HEK293 (cell line): ENCODE measurements around the gene RHBDF1.

Source experiments
- HIC1 ChIP-seq: fragments of 450-650 bp; formaldehyde crosslinking; IDR thresholded peaks from 2 replicates; pipeline ENCODE4 v1.5.1; 2016; ENCODE audit warnings: missing biosample characterization, missing genetic modification characterization
- HOXA7 ChIP-seq: sonication (generic); formaldehyde crosslinking; IDR thresholded peaks from 2 replicates; pipeline ENCODE4 v1.8.1; 2022; ENCODE audit warnings: missing genetic modification reagents, borderline replicate concordance
- HOXC10 ChIP-seq: sonication (generic); formaldehyde crosslinking; IDR thresholded peaks from 2 replicates; pipeline ENCODE4 v1.8.1; 2023; ENCODE audit warnings: mild to moderate bottlenecking, missing genetic modification reagents
- IKZF3 ChIP-seq: fragments of 450-650 bp; IDR thresholded peaks from 2 replicates; pipeline ENCODE4 v1.5.0; 2018; ENCODE audit warnings: missing biosample characterization, mild to moderate bottlenecking, missing genetic modification characterization, moderate library complexity
- PRDM1 ChIP-seq: fragments of 450-650 bp; formaldehyde crosslinking; IDR thresholded peaks from 2 replicates; pipeline ENCODE4; 2016; ENCODE audit warnings: missing biosample characterization, missing genetic modification characterization
- PRDM10 ChIP-seq: fragments of 450-650 bp; formaldehyde crosslinking; IDR thresholded peaks from 2 replicates; pipeline ENCODE4 v1.5.1; 2016; ENCODE audit warnings: missing biosample characterization, missing genetic modification characterization
- PRDM4 ChIP-seq: fragments of 450-650 bp; formaldehyde crosslinking; IDR thresholded peaks from 2 replicates; pipeline ENCODE4 v1.5.1; 2017; ENCODE audit warnings: missing biosample characterization, missing genetic modification characterization
- SP2 ChIP-seq: fragments of 450-650 bp; formaldehyde crosslinking; IDR thresholded peaks from 2 replicates; pipeline ENCODE4 v1.5.1; 2016; ENCODE audit warnings: missing biosample characterization, missing genetic modification characterization
- WT1 ChIP-seq: fragments of 450-650 bp; formaldehyde crosslinking; IDR thresholded peaks from 2 replicates; pipeline ENCODE4 v1.5.1; 2016; ENCODE audit warnings: missing biosample characterization, missing genetic modification characterization
- ZBTB8A ChIP-seq: fragments of 450-650 bp; formaldehyde crosslinking; IDR thresholded peaks from 2 replicates; pipeline ENCODE4 v1.5.1; 2016; ENCODE audit warnings: missing biosample characterization, missing genetic modification characterization
- ZNF18 ChIP-seq: fragments of 450-650 bp; formaldehyde crosslinking; IDR thresholded peaks from 2 replicates; pipeline ENCODE4 v1.5.1; 2016; ENCODE audit warnings: missing biosample characterization, missing genetic modification characterization
- ZNF19 ChIP-seq: fragments of 450-650 bp; formaldehyde crosslinking; IDR thresholded peaks from 2 replicates; pipeline ENCODE4; 2016; ENCODE audit warnings: missing biosample characterization, missing genetic modification characterization, low read depth
- ZNF26 ChIP-seq: fragments of 450-650 bp; formaldehyde crosslinking; IDR thresholded peaks from 2 replicates; pipeline ENCODE4 v1.5.1; 2016; ENCODE audit warnings: missing biosample characterization, missing genetic modification characterization
- ZNF324 ChIP-seq: fragments of 450-650 bp; formaldehyde crosslinking; IDR thresholded peaks from 2 replicates; pipeline ENCODE4 v1.5.1; 2016; ENCODE audit warnings: missing biosample characterization, missing genetic modification characterization
- ZNF626 ChIP-seq: fragments of 450-650 bp; sonication (Bioruptor Pico); formaldehyde crosslinking; IDR thresholded peaks from 2 replicates; pipeline ENCODE4 v1.5.1; 2018; ENCODE audit warnings: missing biosample characterization, missing genetic modification characterization, inconsistent platforms
- ZNF791 ChIP-seq: fragments of 450-650 bp; formaldehyde crosslinking; IDR thresholded peaks from 2 replicates; pipeline ENCODE4 v1.5.1; 2016; ENCODE audit warnings: missing biosample characterization, missing genetic modification characterization
- ZNF792 ChIP-seq: fragments of 450-650 bp; formaldehyde crosslinking; IDR thresholded peaks from 2 replicates; pipeline ENCODE4 v1.5.1; 2016; ENCODE audit warnings: missing biosample characterization, missing genetic modification characterization
- ZSCAN4 ChIP-seq: fragments of 450-650 bp; formaldehyde crosslinking; IDR thresholded peaks from 2 replicates; pipeline ENCODE4 v1.5.1; 2017; ENCODE audit warnings: missing biosample characterization, missing genetic modification characterization
- TF ChIP-seq, protein P1 (sequence below): fragments of 450-650 bp; formaldehyde crosslinking; IDR thresholded peaks from 2 replicates; pipeline ENCODE4 v1.5.1; 2016; ENCODE audit warnings: missing biosample characterization, missing genetic modification characterization, low read depth
- TF ChIP-seq, protein P2 (sequence below): fragments of 450-650 bp; formaldehyde crosslinking; IDR thresholded peaks from 2 replicates; pipeline ENCODE4 v1.5.1; 2016; ENCODE audit warnings: missing biosample characterization, missing genetic modification characterization, borderline replicate concordance

The RHBDF1 gene

GRCh38 chr16:50769-51591 lies 21.5 kb downstream of the RHBDF1 start (continued):
- TF ChIP-seq, protein P1, sequence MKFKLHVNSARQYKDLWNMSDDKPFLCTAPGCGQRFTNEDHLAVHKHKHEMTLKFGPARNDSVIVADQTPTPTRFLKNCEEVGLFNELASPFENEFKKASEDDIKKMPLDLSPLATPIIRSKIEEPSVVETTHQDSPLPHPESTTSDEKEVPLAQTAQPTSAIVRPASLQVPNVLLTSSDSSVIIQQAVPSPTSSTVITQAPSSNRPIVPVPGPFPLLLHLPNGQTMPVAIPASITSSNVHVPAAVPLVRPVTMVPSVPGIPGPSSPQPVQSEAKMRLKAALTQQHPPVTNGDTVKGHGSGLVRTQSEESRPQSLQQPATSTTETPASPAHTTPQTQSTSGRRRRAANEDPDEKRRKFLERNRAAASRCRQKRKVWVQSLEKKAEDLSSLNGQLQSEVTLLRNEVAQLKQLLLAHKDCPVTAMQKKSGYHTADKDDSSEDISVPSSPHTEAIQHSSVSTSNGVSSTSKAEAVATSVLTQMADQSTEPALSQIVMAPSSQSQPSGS (tag by site-specific recombination): peak; percentile 92
- TF ChIP-seq ZNF792 (tag by site-specific recombination): no peak
- TF ChIP-seq IKZF3: 0 out of 2 replicates have a peak, but pooled peaks have one; percentile 16
- no peak for TF ChIP-seq ZNF324 (tag by site-specific recombination)
- TF ChIP-seq SP2 (tag by site-specific recombination): no peak
- TF ChIP-seq HOXC10 (CRISPR knock-in tag): no peak
- peak; percentile 68 for TF ChIP-seq WT1 (tag by site-specific recombination)
- TF ChIP-seq, protein P2, sequence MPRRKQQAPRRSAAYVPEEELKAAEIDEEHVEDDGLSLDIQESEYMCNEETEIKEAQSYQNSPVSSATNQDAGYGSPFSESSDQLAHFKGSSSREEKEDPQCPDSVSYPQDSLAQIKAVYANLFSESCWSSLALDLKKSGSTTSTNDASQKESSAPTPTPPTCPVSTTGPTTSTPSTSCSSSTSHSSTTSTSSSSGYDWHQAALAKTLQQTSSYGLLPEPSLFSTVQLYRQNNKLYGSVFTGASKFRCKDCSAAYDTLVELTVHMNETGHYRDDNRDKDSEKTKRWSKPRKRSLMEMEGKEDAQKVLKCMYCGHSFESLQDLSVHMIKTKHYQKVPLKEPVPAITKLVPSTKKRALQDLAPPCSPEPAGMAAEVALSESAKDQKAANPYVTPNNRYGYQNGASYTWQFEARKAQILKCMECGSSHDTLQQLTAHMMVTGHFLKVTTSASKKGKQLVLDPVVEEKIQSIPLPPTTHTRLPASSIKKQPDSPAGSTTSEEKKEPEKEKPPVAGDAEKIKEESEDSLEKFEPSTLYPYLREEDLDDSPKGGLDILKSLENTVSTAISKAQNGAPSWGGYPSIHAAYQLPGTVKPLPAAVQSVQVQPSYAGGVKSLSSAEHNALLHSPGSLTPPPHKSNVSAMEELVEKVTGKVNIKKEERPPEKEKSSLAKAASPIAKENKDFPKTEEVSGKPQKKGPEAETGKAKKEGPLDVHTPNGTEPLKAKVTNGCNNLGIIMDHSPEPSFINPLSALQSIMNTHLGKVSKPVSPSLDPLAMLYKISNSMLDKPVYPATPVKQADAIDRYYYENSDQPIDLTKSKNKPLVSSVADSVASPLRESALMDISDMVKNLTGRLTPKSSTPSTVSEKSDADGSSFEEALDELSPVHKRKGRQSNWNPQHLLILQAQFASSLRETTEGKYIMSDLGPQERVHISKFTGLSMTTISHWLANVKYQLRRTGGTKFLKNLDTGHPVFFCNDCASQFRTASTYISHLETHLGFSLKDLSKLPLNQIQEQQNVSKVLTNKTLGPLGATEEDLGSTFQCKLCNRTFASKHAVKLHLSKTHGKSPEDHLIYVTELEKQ: no peak
- TF ChIP-seq ZSCAN4 (tag by site-specific recombination): no peak
- TF ChIP-seq PRDM1: no peak
- 0 out of 2 replicates have a peak, but pooled peaks have one; percentile 15 for TF ChIP-seq ZBTB8A (tag by site-specific recombination)
- TF ChIP-seq ZNF18: peak; percentile 66
- TF ChIP-seq HOXA7 (CRISPR knock-in tag): no peak
- TF ChIP-seq HIC1 (tag by site-specific recombination): peak; percentile 21
- no peak for TF ChIP-seq ZNF791 (tag by site-specific recombination)
- no peak for TF ChIP-seq ZNF626 (tag by site-specific recombination)
- 0 out of 2 replicates have a peak, but pooled peaks have one; percentile 10 for TF ChIP-seq PRDM10 (tag by site-specific recombination)
- no peak for TF ChIP-seq ZNF26 (tag by site-specific recombination)
- TF ChIP-seq ZNF19 (tag by site-specific recombination): no peak
- TF ChIP-seq PRDM4 (tag by site-specific recombination): peak; percentile 35; the same call in 1 of the 2 replicates
